WI38 (cell line): ENCODE data around the gene FXYD5.
"Not testable (repeated sequence)": the region's sequence is repeated elsewhere in the genome, so short reads cannot be mapped to it uniquely, and the experiment has no call there.

ENCODE experiments used
- H3K4me3 ChIP-seq: 2 replicates; pipeline ENCODE4 v1.5.1; 2011; ENCODE audit warnings: low read depth, mild to moderate bottlenecking, control low read depth, low read length
- TF ChIP-seq, protein P1 (sequence below): IDR thresholded peaks from 2 replicates; pipeline ENCODE4 v1.5.1; 2012; ENCODE audit warnings: low read depth, mild to moderate bottlenecking, control low read depth, low read length

FXYD5 gene

DNA sequence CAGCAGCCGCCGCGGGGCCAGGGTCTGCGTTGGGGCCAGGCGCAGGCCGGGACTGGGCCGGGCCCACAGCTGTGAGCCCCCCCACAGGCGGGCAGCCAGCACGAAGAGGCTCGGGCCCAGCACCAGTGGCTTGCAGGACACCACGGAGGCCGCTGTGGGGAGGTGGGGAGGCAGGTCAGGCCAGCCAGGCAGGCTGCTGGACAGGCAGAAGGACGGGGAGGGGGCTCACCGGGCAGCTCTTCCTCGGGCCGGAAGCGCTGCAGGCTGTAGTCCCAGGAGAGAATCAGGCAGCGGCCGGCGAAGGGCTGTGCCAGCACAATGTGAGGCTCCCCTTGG lies 27.9 kb upstream of the FXYD5 start:
- TF ChIP-seq, protein P1, sequence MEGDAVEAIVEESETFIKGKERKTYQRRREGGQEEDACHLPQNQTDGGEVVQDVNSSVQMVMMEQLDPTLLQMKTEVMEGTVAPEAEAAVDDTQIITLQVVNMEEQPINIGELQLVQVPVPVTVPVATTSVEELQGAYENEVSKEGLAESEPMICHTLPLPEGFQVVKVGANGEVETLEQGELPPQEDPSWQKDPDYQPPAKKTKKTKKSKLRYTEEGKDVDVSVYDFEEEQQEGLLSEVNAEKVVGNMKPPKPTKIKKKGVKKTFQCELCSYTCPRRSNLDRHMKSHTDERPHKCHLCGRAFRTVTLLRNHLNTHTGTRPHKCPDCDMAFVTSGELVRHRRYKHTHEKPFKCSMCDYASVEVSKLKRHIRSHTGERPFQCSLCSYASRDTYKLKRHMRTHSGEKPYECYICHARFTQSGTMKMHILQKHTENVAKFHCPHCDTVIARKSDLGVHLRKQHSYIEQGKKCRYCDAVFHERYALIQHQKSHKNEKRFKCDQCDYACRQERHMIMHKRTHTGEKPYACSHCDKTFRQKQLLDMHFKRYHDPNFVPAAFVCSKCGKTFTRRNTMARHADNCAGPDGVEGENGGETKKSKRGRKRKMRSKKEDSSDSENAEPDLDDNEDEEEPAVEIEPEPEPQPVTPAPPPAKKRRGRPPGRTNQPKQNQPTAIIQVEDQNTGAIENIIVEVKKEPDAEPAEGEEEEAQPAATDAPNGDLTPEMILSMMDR: no peak

GRCh38 chr19:35127871-35128270 lies 26.7 kb upstream of the FXYD5 start:
- no peak overlapping the region for H3K4me3 ChIP-seq
- TF ChIP-seq, protein P1: no peak

More for the DNA sequence above, 27.9 kb upstream of the FXYD5 start:
- no peak overlapping the region for H3K4me3 ChIP-seq

DNA sequence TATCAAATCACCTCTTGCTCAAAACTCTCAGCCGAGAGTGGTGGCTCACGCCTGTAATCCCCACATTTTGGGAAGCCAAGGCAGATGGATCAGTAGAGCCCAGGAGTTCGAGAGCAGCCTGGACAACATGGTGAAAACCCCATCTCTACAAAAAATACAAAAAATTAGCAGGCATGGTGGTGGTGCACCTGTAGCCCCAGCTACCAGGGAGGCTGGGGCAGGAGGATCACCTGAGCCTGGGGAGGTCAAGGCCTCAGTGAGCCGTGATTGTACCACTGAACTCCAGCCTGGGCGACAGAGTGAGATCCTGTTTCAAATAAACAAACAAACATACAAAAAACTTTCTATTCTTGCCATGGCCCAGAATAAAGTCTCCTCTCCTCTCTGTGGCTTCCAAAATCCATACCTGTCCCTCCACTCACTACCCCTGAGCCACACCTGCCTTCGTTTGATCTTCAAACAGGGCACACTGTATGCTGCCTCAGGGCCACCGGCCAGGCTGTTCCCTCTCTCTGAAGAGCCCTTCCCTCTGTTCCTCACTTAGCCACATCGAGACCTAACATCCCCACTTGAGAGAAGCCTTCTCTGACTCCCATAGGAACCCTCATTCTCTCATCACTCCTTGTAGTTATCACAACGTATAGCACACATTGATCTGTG lies 26.0 kb upstream of the FXYD5 start:
- no peak overlapping the region for H3K4me3 ChIP-seq
- TF ChIP-seq, protein P1: no peak

GRCh38 chr19:35129724-35130274 lies 24.7 kb upstream of the FXYD5 start:
- not testable (repeated sequence) for H3K4me3 ChIP-seq

DNA sequence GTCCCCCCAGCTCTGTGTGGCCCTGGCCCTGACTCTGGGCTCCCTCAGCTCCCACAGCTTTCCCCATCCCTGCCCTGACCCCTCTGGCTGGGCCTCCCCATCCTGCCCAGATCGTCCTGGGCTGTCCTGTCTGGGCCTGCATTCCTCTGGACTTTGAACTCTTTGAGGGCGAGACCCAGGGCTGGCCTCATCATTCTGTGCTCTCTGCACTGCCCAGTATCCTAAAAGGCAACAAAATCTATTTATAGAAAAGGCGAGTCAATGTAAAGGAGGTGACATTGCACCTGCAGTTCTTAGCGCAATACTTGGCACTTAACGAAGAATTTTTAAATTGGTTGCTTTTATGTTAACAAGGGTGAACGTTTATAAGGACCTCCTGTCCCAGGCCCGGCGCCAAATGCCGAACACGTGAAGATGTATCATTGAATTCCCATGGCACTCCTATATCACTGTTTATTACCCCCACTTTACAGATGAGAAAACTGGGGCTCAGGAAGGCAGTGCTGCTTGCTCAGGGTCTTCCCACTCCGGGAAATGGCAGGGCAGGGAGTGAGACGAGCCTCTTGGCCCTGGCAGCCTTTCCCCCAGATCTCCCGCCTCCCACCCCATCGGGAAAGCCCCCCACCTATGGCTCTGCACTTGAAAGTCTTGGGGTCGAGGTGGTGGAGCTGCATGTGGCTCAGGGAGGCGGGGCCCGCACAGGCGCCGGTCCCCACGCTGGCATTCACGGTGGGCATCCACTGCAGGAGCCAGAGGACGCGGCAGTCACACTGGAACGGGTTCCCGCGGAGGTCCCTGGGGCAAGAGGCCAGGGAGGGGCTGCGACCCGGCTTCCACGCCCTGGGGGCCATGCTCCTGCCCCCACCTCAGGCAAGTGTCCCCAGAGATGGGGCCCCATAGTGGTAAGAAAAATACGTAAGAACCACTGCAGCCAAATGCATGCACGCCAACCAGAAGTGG lies 23.5 kb upstream of the FXYD5 start:
- TF ChIP-seq, protein P1: no peak
- H3K4me3 ChIP-seq: no peak overlapping the region

DNA sequence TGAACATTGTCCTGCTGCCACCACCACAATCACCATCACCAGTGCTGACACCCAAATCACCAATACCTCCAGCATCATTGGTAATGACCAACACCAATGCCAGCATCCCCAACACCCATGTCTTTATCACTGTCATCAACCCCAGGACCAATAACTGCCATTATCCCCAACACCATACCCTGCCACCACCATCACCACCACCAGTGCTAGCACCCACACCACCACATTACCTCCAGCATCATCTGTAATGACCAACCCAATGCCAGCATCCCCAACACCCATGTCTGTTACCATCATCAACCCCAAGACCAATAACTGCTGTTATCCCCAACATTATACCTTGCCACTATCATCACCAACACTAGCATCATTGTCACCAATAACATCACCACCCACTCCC lies 22.3 kb upstream of the FXYD5 start:
- no peak overlapping the region for H3K4me3 ChIP-seq
- TF ChIP-seq, protein P1: no peak

DNA sequence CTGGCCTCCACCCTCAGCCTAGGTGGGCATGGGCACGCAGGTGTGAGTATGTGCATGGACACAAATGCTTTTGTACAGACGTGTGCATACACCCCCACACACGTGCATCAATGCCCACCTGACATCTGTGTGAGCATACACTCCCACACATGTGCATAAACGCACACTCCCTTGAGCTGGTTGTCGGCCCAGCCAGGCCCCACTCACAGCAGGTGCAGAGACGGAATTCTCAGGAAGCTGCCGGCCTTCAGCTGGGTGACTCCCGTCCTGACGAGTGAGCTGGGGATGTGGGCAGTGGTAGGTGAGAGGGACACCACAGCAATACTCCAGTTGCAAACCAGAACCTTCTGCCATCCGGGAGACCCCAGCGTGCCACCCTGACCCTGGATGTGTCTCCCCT lies 20.7 kb upstream of the FXYD5 start:
- H3K4me3 ChIP-seq: no peak overlapping the region
- TF ChIP-seq, protein P1: no peak
